ENCODE results near the gene LGR4.

GRCh38 chr11:27495710-27496300 lies 23.2 kb upstream of the LGR4 start:
- TF ChIP-seq POLR2A (IDR thresholded peaks at IDR 0.05; ENCODE audit: low read depth, low read length) (no peak), PAX5 (IDR thresholded peaks at IDR 0.05; ENCODE audit: insufficient read depth, low read length, severe bottlenecking) (no peak), SPI1 (IDR thresholded peaks at IDR 0.05; ENCODE audit: low read depth, low read length) (no peak)
